GM18502 (cell line): Measurements from ENCODE around the gene LRRC75A.
"Not testable (repeated sequence)": the region's sequence is repeated elsewhere in the genome, so short reads cannot be mapped to it uniquely, and the experiment has no call there.

ENCODE experiments used
- ATAC-seq: cut with Tn5 transposase; IDR thresholded peaks from one replicate; pipeline ENCODE4 v1.9.1; 2021; ENCODE audit warnings: mild to moderate bottlenecking; ENCODE audit not compliant: unreplicated experiment, poor library complexity

The LRRC75A gene, protein sequence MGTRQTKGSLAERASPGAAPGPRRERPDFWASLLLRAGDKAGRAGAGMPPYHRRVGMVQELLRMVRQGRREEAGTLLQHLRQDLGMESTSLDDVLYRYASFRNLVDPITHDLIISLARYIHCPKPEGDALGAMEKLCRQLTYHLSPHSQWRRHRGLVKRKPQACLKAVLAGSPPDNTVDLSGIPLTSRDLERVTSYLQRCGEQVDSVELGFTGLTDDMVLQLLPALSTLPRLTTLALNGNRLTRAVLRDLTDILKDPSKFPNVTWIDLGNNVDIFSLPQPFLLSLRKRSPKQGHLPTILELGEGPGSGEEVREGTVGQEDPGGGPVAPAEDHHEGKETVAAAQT

DNA sequence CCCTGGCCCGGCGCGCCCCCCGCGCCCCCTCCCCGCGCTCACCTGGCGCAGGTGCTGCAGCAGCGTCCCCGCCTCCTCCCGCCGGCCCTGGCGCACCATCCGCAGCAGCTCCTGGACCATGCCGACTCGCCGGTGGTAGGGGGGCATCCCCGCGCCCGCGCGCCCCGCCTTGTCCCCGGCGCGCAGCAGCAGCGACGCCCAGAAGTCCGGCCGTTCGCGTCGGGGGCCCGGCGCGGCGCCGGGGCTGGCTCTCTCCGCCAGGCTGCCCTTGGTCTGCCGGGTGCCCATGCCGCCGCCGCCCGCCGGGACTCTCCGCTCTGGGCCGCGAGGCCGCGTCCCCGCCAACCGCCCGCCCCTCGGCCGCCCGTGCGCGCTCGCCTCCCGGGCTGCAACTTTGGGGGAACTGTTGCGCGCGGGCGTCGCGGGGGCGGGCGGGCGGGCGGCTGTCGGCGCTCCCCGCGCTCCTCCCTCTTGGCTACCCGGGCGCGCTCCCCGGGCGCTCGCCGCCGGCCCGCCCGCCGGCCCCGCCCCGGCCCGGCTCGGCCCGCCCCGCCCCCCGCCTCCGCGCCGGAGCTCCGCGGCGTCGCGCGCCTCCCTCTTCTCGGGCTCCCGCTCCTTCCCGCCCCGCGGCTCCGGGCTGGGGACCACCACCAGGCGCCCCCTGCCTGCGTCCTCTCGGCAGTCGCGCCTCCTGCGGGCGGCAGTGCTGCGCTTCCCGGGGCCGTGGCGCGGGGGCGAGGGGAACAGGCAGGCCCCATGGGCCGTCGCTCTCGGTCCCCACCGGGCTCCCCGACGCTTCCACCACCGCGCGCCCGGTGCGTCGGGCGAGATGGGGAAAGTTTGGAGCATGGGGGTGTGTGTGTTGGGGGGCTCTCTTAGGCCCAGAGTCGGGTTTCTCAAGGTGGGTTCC is at the start of gene LRRC75A:
LRRC75A (minus strand) TSS at position 491 of the 910 bp plus-strand sequence; CDS start at position 288, 203 bp downstream.
- peak; percentile 63 for ATAC-seq

DNA sequence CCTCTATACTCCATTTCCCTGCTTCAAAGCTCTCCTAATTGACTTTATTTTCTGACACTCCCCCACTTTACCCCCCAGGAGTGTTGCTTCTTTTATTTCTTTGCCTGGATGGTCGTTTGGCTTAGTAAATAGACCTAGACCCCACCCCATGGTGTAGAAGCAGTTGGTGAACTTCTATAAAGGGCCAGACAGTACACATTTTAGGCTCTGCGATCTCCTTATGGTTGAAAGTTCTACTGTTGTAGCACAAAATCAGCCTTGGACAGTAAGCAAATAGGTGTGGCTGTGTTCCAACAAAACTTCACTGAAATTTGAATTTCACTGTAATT is 45.1 kb upstream of the LRRC75A start:
- ATAC-seq = no peak

DNA sequence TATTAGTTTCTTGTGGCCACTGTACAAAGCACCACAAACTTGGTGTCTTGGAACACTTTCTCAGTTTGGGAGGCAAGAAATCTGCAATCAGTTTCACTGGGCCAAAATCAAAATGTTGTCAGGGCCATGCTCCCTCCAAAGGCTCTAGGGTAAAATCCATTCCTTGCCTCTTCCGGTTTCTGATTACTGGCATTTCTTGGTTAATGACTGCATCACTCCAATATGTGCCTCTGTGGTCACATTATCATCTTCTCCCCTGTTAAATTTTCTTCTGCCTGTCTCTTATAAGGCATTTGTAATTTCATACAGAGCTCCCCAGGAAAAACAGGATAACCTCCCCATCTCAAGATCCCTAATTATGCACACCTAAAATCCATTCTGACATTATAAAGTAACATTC is 42.2 kb upstream of the LRRC75A start:
- no peak for ATAC-seq

DNA sequence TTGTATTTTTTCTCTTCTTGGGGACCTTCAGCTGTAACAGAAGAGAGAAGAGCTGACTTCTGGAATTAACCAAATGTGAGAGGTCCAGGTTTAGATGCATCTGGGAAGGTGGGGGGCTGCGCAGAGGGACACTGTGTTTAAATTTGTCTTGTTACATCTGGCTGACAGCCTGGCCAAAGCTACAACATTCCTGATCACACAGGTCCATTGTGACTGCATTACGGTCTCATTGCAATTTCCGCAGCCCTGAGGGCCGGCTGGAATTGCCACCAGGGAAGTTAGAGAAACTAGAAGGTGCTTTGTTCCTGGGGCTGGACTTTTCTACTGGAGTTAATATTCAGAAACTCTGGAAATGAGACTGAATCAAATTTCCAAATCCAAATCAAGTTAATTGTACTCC is 37.9 kb upstream of the LRRC75A start:
- no peak for ATAC-seq

DNA sequence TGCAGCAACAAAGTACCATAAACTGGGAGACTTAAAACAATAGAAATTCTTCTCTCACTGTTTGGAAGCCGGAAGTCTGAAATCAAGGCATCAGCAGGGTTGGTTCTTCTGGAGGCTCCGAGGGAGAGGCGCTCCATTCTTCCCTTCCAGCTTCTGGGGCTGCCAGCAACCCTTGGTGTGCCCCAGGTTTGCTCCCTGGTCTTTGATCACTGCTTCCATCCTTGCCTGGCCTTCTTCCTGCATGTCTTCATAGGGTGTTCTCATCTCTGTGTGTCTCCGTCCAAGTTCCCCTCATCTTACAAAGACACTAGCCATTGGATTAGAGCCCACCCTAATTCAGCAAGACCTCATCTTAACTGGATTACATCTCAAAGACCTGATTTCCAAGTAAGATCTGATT is 35.3 kb upstream of the LRRC75A start:
- ATAC-seq = no peak

DNA sequence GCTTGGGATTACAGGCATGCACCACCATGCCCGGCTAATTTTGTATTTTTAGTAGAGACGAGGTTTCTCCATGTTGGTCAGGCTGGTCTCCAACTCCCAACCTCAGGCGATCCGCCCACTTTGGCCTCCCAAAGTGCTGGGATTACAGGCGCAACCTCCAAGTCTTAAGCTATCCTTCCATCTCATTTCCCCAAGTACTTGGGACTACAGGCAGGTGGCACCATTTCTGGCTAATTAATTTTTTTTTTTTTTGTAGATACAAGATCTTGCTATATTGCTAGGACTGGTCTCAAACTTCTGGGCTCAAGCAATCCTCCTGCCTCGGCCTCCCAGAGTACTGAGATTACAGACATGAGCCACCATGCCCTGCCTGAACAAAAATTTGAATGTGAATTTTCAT is 33.6 kb upstream of the LRRC75A start:
- not testable (repeated sequence) for ATAC-seq

DNA sequence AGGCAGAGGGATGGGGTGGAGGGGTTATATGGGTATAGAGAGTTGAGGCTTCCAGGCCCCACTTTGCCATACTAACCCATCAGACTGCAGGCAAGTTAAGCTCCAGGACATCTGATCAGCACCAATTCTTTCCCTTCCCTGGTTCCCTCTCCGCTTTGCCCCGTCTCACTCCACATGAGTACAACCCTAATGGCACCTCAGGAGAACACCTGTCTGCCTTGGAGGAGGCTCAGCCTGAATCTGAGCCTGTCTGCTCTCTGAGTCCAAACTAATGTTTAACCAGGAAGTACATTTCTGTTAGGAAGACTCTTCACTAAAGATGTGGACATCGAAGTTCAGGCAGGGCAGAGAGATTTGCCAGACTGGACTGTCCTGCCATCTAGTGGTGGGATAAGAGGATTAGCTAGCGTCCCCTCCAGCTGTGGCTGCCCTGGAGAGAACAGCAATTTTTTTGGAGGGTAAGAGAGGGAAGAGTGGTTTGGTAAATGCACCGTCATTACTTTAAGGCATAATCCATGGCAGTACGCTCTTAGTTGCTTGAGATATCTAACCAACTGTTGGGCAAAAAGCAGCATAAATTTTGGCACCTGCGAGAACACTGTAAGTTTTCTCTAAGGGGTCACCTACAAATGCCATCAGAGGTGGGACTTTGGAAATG is 29.2 kb upstream of the LRRC75A start:
- ATAC-seq = peak; percentile 70

DNA sequence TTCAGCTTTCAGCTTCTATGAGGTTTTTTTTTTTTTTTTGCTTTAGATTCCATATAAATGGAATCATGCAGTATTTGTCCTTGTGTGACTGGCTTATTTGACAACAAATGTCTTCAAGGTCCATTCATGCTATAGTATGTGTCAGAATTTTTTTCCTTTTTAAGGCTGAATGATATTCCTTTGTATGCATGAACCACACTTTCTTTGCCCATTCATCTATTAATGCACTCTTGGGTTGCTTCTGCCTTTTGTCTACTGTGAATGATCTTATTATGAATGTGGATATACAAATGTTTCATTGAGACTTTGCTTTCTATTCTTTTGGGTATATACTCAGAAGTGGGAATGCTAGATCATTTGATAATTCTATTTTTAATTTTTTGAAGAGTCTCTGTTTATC is 27.0 kb upstream of the LRRC75A start:
- no peak for ATAC-seq

DNA sequence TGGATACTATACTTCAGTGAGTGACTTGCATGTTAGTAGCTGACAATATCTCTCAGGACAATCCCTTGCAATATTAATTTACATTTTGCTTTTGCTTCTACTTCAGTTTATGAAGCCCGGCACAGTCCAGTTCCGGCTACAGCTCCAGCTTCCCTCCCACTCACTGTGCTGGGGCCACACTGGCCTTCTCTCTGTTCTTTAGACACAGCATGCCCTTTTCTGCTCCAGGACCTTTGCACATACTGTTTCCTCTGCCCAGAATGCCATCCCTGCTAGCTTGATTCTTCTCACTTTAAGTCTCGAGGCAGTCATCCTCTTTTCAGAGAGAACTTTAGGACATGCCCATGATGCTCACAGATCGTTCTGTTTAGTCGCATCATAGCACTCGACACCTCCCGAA is 25.5 kb upstream of the LRRC75A start:
- ATAC-seq = no peak

DNA sequence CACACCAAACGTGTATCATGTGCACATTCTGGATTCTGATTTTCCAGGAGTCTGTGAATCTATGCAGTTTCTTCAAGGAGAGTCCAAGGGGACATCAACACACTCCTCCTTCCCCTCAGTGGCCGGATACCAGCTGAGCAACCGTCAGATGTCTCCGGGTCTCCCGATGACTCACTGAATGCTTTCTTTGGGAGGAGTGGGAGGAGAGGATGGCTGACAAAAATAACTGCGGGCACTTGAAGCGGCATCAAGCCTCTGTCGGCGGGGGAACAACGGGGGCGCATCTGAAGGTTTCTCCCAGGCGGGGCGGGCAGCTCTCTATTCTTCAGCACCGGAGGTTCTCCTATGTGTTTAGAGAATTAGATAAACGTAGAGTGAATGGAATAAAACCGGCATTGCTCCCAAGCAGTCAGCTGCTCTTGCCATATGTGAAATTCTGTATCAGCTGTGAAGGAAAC is 24.6 kb upstream of the LRRC75A start:
- no peak for ATAC-seq

DNA sequence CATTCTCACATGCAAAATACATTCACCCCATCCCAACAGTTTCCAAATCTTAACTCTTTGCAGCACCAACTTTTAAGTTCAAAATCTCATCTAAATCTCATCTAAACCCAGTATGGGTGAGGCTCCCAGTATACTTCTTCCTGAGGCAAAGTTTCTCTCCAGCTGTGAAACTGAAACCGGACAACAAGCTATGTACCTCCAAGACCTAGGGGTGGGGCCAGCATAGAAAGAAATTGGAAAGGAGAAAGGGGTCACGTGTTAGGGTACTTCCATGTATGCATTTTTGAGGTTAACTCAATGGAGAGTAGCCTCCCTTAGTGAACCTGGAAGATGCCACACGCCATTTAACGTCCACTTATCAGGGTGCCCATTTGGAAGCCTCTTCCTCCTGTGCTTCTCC is 23.9 kb upstream of the LRRC75A start:
- no peak for ATAC-seq

DNA sequence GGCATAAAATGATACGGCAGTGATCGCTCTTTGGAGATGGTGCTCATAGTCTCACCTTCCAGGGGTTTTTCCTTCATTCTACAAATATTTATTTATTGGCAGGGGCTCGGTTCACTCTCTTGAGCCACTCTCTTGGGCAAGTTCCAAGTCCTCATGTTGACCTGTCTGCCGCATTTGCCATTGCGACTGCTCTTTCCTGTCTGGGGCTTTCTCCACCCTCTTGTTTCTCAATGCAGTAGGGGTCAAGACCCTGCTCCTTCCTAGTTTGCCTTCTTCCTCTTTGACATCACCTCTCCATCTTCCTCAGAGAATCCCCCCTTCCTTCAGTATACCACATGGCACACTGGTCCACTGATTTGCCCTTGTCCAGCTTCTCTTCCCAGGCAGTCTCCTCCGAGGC is 21.9 kb upstream of the LRRC75A start:
- ATAC-seq = no peak

DNA sequence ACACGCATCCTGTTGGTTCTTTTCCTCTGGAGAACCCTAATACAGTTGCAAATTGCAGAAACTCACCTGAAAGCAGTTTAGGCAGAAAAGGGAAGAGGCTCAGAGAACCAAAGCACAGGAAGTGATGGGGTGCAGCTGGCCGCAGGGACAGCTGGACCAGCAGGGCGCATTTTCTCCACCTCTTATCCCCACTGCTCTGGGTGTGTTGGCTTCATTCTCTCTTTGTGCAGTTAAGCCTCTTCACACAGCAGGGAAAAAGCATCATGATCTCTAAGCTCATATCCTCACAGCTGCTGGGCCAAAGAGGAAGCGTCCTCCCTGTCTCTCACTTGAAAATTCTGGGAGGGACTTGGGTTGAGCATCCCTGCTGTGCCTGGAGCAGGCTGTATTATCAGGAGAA is 20.0 kb upstream of the LRRC75A start:
- ATAC-seq = no peak

DNA sequence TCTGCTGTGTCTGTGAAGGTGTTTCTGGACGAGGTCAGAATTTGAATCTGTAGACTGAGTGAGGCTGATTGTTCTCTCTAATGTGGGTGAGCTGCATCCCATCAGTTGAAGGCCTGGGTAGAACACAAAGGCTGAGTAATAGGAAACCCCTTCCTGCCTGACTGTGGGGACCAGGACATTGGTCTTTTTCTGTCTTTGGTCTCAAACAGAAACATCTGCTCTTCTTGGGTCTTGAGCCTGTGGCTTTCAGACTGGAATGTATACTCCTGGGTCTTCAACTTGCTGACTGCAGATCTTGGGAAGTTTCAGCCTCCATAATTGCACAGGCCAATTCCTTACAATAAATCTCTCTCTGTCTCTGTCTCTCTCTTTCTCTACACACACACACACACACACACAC is 19.6 kb upstream of the LRRC75A start:
- ATAC-seq = no peak

DNA sequence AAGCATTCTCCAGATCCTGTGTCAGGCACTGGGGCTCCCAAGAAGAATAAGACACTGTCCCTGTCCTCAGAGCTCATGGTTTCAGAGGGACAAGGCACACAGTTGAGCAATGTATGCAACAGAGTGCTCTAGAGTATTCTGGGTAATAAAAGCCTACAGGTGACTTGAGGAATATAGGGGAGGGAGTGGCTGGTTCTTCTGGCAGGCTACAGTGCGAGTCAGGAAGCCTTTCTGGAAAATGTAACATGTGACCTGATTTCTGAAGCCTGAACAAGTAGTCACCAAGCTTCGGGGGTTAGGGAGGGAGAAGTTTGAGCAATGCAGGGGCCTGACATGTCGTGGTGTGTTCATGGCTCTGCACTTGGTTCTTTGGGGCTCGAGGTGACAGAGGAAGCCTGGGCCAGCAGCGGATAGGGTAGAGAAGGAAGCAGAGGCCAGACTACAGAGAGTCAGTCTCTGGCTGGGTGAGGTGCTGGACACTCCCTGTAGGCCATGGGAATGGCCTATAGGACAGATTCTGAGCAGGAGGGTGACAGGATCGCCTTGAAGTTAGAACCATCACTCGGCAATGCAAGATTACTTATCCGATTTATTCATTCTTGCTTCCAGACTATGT is 16.0 kb upstream of the LRRC75A start:
- ATAC-seq = no peak

DNA sequence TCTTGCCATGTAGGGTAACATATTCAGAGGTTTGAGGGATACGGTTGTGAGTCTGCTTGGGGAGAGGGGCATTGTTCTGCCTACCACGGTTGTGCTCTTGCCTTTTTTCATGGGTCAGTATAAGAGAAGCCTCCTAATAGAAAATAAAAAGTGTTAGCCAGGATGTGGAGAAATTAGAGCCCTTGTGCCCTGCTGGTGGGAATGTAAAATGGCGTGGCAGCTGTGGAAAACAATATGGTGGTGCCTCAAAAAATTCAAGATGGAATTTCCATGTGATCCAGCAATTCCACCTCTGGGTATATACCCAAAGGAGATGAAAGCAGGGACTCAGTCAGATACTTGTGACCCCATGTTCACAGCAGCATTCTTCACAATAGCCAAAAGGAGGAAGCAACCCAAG is 14.2 kb upstream of the LRRC75A start:
- no peak for ATAC-seq

DNA sequence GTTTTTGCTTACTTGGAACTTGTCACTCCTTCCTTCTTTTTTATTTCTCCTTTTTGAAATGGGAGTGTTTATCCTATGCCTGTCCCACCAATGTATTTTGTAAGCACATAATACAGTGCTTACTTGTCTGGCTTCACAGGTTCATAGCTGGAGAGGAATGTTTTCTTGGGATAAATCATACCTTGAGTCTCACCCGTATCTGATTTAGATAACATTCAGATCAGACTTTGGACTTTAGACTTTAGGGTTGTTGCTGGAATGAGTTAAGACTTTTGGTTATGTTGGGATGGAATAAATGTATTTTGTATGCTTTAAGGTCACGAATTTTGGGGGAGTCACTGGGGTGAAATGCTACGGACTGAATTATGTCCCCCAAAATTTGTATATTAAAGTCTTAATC is 13.0 kb upstream of the LRRC75A start:
- ATAC-seq = no peak

DNA sequence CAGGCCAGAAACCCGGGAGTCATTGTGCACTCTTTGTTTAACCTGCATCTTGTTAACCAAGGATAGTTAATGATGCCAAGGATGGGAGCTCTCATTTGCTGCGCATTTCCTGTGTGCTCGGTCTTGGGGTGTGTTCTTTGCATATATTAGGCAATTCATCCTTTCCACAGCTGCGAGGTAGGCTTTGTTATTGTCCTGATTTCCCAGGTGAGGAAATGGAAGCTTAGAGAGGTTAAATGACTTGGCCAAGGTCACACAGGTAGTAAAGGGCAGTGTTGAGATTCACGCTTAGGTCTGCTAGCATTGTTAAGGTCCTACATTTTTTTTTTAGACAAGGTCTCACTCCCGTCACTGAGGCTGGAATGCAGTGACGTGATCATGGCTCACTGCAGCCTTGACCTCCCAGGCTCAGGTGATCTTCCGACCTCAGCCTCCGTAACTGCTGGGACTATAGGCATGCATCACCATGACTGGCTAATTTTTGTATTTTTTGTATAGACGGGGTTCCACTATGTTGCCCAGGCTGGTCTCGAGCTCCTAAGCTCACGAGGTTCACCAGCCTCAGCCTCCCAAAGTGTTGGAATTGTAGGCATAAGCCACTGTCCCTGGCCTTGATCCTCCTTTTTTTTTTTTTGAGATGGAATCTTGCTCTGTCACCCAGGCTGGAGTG is 5.0 kb upstream of the LRRC75A start:
- ATAC-seq = no peak

DNA sequence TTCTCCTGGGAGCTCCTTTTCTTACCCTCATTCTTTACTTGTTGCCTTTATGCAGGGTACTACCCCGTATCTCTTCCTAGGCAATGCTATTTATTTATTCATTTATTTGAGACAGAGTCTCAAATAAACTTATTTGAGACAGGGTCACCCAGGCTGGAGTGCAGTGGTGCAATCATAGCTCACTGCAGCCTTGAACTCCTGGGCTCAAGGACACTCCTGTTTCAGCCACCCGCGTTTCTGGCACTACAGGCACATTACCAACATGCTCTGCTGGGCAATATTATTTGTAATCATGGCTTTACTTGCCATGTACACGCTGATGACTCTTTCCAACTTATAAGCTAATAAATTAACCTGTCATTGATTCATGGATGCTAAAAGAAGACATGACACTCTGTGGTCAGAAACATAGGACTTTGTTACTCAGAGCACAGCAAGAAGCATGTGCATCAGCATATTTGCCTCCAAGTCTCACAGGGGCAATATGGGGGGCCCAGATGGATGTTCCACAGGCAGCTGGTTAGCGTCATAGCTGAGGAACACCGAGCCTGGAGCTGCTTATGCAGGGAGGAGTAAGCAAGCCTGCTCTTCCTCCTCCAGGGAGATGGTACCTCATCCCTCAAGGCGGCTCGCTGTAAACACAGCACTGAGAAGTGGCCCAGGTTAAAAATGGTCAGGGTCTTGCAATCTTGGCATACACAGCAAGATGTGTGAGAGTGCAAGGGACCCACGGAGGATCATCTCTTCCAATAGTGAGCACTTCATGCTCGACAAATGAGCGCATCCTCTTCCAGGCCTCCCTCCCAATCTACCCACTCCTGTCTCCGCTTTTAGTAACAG is 4.2 kb upstream of the LRRC75A start:
- ATAC-seq = no peak
